HG03354 (cell line): ENCODE results near the gene IGF1R.
"Not testable (repeated sequence)": the region's sequence is repeated elsewhere in the genome, so short reads cannot be mapped to it uniquely, and the experiment has no call there.

ENCODE experiments used
- ATAC-seq: cut with Tn5 transposase; IDR thresholded peaks from one replicate; pipeline ENCODE4 v1.9.1; 2021; ENCODE audit warnings: mild to moderate bottlenecking; ENCODE audit not compliant: unreplicated experiment, poor library complexity, severe bottlenecking

The IGF1R gene

DNA sequence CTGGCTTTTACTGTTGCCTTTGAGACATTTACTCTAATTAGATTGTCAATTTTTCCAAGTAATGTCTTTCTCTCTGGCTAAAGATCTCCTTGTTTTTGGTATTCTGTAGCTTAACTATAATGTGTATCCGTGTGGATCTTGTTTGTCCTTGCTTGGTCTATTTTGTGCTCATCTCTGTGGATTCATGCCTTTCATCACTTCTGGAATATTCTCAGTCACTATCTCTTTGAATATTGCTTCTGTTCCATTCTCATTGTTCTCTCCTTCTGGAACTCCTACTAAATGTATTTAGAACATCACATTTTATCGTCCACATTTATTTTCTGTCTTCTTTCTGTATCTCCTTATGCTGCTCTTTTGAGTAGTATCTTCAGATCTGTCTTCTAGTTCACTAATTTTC is 346.6 kb downstream of the IGF1R start:
- no peak for ATAC-seq

DNA sequence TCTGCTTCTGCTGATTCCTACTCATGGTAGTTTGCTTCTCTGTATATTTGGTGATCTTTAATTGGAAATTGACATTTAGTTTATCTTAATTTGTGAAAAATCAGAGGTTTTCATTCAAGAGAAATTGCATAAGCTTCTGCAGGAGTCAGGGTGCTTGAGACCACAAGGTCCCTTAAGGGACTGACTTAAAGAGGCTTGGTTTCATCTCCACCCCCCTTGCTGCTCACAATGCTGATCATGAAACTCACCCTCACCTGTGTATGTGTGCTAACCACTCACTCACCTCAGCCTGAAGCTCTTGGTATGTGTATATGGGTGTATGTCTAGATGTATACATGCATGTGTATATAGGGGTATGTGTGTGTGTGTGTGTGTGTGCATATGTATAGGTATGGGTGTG is 347.8 kb downstream of the IGF1R start:
- ATAC-seq = no peak

DNA sequence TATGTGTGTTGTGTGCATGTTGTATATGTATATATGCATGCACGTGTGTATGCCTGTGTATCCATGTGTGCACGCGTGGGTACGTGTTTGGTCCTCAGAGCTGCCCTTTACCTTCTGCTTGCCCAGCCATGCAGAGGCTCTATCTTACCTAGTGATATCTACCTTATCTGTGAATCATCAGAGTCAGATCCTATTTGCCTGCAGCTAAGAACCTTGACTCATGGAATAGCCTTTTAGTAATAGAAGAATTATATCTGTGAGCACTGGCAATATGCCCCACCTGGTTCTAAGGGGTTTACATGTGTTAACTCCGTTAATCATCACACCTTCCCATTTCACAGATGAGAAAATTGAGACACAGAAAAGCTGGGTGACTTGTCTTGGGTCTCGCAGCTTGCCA is 348.3 kb downstream of the IGF1R start:
- no peak for ATAC-seq

DNA sequence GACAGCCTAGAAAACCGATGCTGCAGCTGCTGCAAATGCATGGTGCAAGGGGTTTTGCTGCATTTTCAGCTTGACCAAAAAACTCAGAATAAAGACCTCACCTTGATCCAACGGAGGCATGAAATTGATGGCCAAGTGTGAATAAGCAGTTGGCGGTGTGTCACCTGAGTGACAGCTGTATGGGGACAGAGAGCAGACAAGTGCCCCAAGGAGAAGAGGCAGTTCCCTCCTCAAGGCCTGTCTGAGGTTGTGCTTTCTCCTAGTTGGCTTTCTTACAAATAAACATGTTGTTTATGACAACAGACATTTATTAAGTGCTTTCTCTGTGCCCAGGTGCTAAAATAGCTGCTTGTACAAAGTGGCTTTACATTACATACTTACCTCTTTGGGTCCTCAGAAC is 349.0 kb downstream of the IGF1R start:
- ATAC-seq = no peak

DNA sequence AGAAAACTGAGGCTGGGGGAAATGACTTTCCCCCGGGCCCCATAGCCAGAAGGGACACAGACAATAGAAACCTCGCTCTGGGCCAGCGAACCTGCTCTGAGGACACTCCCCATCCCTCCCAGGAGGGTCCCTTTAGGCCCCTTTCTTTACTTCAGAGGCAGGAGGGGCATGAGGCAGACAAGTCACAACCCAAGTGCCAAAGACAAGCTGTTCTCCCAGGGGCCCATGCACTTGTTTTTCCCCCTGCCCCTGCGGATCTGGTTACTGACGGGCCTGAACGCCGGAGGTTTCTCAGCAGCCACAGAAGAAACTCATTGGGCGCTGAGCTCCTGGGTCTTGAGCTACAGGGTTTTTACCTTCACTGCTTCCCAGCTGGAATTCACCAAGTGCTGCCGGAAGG is 349.4 kb downstream of the IGF1R start:
- ATAC-seq = no peak

DNA sequence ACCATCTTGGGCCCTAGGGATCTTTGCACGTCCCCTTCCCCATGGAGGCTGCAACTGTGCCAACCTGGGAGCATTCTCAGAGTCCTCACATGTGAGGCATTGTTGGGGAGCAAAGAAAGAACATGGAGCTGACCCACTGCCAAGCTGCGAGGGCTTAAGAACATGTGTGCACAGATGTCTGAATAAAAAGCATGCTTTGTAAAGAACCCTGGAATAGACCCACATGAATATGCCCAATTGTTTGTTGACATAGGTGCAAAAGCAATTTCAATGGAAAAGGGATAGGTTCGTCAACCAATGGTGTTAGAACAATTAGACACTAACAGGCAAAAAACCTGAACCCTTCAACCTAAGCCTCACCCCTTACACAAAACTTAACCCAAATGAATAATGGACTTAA is 349.9 kb downstream of the IGF1R start:
- ATAC-seq = no peak

DNA sequence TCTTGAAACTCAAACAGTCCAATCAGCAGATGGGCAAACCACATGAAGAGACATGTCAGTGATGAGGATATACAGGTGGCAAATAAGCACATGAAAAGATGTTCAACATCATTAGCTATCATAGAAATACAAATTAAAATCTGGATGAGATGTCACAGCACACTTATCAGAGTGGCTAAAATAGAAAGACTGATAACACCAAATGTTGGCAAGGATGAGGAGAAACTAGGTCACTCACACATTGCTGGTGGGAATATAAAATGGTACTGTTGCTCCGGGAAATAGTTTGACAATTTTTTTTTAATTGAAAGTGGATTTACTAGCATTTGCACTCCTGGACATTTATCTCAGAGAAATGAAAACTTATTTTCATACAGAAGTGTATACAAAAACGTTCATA is 350.9 kb downstream of the IGF1R start:
- no peak for ATAC-seq

DNA sequence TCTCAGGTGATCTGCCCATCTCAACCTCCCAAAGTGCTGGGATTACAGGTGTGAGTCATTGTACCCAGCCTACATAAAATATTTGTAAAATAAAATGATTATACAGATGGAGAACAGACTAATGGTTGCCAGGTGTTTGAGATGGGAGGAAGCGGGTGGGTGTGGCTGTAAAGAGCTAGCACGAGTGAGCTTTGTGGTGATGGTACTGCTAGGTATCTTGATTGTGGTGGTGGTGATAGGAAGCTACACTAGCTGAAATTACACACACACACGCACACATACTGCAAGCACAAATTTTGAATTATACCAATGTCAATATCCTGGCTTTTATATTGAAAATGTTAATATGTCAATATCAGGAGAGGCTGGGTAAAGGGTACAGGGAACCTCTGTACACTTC is 353.9 kb downstream of the IGF1R start:
- no peak for ATAC-seq

DNA sequence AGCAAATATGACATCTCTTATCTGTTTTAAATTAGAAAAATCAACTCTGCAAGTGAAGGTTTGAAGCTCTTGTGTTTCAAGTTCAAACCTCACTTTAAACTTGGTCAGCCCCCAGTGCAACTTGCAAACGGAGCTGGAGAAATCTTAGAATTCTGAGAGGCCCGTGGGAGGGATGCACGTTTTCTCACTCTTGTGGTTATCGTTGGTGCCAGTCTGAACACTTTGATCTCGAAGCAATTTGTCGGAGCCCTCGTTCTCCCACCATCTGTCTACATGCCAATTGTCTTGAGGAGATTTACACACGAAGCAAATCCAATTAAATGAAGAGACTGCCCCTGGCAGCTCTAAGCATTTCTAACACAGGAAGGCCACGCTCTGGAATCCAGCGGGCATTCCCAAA is 355.0 kb downstream of the IGF1R start:
- ATAC-seq = not testable (repeated sequence)

DNA sequence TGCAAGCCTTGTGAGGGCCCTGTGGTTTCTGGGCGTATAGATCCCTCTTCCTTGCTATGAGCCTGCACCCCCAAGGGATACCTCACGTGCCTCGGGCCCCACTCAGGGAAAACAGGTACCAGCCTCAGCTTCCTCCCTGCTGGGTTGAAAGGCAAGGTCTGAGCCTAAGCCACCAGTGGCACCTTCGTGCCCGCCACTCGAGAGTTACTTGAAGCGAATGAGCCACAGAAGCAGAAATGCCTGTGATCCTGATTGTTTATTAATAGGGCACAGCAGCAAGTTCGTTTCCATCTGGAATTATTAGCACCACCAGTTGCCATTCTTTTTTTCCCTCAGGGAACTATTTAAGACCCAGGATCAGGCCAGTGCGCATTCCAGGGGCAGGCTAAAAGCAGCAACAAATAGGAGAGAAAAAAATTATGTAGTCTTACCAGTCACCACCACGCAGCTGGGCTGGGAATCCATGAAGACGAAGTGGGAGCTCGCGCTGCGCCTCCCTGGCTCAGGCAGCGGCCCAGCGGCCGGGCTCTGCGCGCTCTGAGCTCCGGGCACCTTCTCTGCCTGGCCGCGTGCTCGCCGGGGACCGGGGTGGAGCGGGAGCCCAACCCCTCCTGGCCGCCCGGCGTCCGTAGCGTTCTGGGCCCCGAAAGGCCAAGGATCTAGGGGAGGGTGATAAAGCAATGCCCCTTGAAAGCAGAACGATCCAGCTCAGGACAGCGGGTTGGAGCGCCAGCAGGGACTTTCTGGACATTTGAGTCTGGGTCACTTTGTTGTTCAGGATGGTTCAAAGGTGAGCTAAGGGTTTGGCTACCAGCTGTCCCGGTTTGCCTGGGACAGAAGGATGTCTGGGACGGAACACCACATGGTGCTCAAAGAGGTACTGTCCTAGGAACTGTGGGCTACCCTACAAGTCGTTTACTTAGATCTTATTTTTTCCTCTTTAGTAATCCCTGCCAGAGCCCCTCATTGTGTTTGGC is 356.9 kb downstream of the IGF1R start:
- ATAC-seq = not testable (repeated sequence)

DNA sequence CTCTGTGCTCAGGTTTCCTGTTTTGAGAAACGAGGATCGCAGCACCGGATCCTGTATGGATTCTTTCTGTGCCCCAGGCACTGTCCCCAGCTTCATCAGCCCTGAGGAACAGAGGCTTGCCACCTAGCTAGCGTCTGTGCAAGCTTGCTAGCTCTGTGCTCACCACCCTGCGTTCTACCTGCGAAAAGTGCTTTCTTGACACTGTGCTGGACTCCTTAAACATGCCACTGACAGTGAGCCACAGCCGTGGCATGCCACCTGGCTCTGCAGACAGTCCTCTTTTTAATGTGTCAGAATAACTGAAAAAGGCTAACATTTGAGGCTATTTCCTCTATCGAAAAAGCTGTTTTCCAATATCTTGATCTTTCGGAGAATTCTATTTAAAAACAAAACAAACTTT is 357.8 kb downstream of the IGF1R start:
- ATAC-seq = no peak

DNA sequence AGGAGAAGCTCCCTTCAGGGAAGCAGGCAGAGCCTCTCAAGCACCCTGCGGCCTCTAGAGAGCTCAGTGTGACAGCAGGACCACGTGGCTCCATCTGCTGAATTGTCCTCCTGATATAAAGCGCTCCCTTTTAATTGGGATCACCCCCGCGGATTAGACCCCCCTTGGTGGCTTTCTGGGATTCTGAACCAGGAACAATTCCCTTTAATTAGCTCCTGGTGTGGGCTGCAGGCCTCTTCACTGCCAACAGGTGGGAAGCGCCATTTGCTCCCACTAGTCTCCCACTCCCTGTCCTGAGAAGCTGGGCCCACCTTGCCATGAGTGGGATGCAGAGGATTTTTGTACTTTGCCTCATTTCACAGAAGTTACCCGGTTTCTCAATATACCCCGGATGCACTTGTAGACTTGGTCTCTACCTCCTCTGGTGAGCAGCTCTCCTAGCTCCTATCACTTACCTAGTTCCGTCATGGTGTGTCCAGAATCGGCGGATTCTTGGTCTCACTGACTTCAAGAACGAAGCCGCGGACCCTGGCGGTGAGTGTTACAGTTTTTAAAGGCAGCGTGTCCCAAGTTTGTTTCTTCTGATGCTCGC is 358.7 kb downstream of the IGF1R start:
- no peak for ATAC-seq

DNA sequence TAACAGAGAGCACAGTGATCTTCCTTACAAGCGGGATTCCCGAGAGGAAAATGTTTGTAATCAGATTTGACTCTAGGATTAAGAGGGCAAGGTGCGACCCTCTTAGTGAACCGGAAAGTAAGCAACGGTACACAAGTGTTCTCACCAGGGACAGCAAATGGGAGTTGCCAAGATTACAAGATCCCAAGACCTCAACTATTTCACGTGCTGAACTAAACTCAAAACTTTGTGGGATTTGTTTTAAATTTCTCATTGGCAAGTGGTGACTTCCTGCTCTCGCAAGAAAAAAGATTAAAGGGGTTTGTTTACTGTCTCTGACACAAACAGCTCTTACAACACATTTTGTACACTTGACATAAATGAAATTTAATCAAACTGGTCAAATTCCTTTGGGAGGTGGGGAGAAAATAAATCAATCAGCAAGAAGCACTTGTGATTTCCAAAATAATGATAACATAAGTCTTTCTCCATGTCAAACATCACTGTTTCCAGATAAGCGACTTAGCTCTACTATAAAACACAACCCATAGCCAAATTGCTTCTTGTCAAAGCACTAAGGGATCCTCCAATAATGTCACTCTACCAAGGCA is 361.5 kb downstream of the IGF1R start:
- no peak for ATAC-seq

DNA sequence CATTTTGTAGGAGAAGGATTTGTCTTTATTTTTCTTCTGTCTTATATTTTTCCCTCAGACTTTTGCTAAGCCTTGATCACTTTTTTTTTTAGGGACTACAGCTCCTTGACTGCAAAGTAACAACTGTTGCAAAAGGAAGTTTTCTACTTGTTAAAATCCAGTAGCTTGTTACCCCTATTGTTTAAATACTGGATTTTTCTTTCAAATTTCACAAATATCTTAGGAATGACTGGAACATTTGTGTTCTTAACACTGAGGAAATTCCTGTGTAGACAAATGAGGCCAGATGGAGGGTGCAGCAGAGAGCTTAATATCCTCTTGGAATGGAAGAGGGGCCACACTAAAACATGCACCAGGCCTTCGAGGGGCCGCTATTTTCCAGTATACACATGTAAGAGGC is 362.4 kb downstream of the IGF1R start:
- ATAC-seq = no peak
